GM03348 (cell line): ENCODE results near the gene GNB2.

Experiments
- DNase-seq: peaks from one replicate; pipeline ENCODE4 v3.0.0; 2012; ENCODE audit warnings: low spot score

GNB2 gene

DNA sequence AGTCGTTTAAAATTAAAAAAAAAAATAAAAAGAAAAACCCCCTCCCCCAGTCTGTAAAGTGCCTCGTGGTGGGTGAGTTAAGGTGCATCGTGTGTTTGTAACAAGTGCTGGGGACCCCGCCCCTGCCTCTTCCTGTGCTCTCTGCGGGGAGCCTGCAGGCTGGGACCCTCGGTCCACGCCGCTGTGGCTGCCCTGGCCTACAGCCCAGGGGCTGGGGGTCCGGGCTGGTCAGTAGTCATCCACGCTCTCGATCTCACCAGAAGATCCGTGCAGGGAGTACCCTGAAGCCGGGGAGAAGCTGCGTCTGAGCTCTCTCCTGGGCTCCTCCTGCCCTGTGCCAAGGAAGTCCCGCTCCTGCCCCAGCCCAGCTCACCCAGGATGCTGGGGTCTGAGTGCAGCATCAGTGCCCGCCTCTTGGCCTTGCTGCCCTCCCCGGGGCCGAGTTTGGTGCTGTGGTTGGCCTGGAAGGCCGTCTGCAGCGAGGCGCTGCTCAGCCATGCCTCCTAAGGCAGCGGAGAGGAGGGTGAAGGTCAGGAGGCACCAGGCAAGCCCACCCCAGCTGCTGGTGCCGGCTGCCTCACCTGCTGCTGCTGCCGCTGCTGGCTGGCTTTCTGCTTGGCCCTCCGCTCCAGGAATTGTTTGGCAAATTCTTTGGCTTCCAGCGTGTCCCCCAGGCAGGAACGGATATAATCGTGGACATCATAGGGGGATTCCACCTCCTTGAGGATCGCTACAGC lies 8.1 kb downstream of the GNB2 start:
- DNase-seq: no peak

DNA sequence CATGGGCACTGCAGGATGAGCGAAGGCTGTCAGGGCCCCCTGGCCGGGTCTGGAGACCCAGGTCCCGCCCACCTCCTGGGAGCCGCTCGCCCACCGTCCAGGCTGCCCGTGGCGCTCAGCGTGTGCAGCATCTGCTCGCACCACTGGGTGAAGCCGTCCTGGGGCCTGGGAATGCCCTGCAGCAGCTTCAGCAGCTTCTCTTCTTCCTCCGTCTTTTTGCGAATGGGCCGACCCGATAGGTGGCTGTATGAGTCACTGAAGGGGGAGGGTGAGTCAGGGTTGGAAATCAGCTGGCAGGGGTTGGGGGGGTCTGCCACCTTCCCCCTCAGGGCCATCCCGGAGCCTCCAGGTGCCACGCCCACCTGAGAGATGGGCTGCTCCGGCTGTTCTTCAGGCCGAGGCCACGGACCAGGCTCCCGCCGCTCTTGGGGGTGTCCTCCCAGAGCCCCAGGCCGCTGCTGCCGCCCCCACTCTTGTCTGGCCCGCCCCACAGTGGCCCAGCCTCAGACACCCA lies 8.7 kb downstream of the GNB2 start:
- DNase-seq: no peak

DNA sequence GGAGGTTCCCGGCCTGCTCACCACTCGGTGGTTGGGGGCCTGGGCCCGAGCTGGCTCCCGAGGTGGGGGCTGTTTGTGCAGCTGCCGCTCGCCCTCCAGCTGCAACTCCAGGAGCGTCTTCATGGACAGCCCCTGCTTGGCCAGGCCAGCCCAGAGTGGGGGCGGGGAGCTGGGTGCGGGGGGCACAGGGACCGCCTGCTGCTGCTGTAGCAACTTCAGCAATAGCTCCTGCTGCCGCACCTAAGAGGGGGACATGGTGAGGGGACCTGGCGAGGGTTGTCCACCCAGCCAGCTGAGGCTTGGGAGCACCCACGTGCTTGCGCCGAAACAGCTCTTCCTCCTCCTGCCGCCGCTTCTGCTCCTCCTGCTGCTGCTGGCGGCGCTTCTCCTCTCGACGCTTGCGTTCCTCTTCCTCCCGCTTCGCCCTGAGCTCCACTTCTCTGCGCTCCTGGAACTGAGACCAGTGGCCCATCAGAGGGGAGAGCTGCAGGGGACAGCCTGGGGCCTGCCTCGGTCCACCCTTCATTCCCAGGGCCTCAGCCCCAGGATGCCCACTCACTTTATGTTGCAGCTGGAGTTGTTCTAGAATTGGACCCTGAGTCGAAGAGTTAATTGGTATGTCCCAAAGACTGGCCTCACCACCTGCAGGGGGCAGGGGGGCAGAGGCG lies 9.6 kb downstream of the GNB2 start:
- DNase-seq: no peak

DNA sequence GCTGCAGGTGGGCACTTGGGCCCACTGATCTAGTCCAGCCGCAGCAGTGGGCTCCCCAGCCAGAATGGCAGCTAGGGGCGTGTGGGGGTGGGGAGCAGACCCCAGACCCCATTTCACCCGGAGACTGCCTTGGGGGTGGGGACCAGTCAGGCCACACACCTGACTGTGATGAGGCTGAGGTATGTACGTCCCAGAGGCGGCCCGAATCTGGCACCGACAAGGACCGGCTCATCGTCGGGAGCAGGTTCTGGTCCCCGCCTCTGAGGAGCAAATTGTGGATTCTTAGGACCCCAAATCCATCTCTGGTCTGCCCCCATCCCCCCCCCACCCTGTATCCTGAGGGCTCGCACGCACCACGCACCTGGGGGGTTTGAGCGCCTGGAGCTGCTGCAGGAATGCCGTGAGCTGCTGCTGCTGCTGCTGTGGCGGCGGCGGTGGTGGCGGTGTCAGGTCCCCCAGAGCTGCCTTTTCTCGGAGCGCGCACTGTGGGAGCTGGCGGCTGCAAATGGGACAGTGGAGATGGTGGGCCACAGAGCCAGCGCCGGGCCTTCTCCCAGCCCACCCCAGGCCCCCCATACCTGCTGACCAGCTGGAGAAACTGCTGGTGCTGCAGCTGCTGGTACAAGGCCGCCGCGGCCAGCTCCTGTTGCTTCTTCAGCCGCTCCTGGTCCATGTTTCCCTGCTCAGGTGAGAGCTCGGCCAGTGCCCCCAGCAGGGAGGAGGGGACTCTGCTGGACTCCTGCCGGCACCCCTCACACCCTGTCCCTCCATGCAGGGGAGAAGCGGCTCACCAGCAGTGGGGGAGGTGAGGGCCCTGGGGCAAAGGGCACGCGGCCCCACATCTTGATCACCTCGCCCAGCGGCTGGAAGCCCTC lies 10.4 kb downstream of the GNB2 start:
- DNase-seq: no peak

DNA sequence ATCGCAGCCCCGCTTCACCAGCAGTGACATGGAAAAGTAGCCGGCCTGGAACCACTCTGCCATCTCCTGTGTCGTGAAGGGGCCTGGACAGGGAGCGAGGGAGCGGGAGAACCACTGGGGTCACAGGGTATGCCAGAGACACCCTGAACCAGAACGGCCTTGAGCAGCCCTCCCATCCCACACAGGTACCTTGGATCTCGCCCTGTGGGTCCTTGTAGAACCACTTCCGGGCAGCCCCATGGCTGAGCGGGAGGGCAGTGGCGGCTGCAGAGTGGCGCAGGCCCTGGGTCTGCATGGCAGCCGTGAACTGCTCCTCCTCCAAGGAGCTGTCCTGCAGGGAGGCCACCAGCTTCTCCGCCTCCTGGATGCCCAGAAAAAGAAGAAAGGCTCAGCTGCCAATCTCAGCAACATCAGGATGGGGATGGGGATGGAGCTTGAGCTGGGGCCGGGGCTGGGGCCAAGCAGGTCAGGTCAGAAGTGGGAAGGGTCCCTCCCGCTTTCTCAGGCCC lies 11.0 kb downstream of the GNB2 start:
- peak; percentile 3 for DNase-seq

DNA sequence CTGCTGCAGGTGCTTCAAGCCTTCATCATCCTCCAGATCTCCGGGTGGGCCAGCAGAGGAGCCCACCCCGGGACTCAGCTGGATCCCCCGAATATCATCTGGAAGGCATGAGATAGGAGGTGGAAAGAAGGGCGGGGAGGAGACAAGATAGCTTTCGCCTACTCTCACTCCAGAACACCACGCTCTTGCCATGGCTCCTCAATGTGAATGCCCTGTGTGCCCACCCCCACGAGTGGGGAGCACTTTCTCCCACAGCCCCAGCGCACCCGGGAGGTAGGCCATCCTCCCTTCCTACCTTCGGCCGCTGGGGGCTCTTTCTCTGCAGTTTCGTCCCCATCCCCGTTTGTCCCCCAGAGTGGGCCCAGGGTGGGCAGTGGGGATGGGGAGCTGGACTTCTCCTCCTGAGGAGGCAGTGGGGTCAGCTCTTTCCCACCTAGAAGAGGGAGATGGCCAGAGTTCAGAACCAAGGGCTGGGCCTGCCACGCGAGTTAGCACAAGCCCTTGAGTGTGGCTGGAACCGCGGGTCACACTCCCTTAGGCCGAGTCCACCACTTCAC lies 11.6 kb downstream of the GNB2 start:
- peak; percentile 3 for DNase-seq

DNA sequence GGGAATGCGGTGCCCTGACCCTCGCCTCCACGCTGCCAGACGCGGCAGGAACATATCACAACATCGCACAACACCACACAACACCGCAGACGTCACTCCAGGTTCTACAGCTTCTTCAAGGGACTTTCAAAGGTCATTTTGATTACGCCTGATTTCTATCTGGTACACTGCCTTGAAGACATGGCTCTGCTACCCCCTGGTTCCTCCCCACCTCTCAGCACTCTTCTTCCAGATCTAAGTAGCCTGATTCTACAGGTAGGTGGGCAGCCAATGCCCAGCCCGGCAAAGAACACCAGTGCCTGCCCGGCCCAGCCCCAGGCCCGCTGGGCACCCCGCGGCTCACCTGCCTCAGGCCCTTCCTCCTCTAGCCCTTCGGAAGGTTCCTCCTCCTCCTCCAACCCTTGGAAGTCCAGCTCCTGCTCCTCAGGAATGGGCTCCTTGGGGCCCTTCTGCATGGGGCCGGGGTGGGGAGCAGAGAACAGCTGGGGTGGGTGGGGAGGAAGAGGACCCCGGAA lies 12.1 kb downstream of the GNB2 start:
- no peak for DNase-seq

DNA sequence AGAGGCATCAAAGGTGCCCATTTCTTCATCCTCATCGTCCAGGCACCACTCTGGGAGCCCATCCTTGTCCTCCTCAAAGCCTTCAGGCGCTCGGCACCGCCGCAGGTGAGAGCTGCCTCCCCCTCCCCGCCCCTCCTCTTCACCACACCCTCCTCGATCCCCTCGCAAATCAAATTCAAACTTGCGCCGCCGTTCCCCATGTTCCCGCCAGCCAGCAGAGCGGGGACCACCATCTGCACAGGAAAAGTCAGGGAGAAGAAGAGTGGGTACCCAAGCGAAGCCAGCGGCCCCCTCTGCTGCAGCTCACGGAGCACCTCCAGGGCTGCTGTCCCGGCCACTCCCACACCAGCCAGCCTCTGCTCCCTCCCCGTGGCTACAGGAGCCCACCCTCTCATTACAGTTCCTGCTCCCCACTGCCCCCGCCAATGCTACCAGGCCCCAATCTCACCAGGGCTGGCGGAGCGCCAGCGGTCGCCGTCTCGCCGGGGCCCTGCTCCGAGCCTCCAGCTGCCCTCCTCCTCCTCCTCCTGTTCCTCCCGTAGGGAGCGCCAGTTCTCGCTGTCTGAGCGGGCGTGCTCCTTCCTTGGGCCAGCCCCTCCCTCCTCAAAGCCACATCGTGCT lies 12.8 kb downstream of the GNB2 start:
- no peak for DNase-seq

DNA sequence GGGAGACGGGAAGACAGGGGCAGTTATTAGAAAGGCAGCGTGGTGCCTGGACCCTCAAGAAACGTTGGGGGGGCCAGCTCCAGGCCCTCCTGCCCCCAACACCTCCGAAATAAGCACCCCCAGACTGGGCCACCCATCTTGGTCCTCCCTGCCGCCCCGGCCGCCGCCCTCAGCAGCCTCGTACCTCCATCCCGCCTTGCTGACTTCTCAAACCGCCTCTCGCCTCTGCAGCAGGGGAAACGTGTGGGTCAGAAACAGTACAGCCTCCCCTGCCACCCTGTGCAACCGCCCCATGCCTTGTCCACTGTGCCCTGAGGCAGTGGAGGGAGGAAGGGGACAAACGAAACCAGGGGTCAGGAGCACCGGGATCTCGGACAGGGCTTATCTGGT lies 13.3 kb downstream of the GNB2 start:
- no peak for DNase-seq

DNA sequence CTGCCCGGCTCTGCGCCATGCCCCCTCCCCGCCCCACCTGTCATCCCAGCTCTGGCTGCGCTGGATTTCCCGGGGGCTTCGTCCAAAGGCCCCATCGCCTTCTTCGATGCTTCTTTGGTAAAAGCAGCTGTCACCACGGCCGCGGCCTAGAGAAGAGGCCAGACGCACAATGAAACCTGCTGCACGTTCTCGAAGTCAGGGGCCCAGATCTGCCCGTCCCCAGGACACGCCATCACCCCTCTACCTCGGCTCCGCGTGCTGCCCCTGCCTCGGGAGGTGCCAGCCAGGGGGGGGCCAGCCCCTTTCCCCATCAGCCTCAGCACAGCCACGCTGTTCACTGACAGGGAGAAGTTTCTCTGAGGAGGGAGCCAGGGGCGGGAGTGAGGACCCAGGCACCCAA lies 13.7 kb downstream of the GNB2 start:
- DNase-seq: no peak

DNA sequence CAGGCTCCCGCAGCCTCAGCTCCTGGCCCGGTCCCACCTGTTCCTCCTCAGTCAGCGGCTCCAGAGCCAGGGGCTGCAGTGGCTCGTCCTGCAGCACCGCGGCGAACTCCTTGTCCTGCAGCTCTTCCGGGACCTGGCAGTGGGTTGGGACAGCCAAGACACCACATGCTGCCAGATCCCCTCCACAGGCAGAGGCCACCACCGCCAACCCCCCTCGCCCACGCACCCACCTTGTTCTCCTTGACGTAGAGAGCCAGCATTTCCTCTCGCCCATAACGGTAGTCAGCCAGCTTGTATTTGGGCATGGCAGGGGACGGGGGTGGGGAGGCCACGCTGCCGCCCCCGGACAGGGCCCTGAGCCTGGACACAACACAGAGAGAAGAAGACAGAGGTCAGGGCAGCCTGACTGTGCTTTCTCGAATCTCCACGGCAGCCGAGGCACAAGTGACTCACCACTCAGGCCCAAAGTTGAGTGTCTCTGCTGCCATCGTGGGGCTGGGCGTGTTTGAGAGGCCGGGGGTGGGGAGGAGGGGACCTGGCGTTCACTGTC lies 14.3 kb downstream of the GNB2 start:
- no peak for DNase-seq

DNA sequence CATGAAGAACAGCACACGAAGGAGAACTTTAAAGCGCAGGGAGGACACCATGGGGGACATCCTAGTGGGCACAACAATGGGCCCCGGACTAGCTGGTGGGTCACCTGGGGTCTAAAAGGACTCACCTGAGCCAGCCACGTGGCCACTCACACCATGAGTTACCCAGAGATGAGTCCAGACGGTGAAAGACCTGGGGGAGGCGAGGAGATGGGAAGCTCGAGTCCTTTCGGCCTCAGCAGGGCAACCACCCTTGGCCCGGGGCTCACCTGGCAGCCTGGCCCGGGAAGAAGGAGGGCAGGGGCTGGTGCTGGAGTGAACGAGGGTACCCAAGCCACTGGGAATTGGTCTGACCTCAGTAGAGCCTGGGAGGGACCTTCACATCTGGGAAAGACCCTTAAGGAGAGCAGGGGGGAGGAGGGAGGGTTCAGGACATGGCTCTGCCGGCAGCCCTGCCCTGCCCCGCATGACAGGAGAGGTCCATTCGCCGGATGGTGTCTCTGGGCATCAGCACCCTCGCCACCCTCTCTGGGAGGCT lies 14.9 kb downstream of the GNB2 start:
- no peak for DNase-seq

DNA sequence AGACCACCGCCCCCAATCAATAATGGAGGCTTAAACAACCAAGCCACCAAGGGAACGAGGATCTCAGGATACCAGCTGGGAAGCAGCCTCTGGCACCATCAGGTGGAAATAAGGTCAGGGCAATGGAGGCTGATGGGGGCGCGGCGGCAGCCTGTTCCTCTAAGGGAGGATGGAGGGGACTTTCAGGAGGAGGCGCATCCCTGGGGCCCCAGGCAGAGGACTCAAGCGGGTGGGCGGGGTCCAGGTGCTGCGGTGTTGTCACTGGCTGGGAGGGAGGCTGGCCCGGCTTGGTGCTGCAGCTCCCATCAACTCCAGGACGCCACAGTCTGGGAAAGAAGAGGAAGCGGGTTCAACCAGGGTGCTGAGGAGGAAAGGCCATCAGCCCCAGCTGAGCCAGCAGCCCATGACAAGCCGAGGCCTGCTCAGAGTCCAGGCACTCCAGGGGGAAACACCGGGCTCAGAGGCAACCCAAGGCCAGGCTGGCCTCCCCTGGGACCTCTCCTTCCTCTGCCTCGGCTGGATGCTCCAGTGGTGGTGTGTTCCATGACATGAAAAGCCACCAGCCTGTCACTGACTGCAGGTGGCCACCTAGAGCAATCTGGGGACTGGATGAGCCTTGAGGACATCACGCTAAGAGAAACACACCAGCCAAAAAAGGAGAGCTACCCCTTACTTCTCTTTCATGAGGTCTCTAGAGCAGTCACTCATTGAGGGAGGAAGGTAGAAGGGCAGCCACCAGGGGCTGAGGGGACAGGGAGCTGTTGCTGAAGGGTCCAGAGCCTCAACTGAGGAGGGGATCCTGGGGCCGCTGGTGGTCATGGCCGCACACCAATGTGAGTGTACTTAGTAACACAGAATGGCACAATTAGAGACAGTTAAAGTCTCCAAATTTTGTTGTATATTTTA lies 15.9 kb downstream of the GNB2 start:
- no peak for DNase-seq

DNA sequence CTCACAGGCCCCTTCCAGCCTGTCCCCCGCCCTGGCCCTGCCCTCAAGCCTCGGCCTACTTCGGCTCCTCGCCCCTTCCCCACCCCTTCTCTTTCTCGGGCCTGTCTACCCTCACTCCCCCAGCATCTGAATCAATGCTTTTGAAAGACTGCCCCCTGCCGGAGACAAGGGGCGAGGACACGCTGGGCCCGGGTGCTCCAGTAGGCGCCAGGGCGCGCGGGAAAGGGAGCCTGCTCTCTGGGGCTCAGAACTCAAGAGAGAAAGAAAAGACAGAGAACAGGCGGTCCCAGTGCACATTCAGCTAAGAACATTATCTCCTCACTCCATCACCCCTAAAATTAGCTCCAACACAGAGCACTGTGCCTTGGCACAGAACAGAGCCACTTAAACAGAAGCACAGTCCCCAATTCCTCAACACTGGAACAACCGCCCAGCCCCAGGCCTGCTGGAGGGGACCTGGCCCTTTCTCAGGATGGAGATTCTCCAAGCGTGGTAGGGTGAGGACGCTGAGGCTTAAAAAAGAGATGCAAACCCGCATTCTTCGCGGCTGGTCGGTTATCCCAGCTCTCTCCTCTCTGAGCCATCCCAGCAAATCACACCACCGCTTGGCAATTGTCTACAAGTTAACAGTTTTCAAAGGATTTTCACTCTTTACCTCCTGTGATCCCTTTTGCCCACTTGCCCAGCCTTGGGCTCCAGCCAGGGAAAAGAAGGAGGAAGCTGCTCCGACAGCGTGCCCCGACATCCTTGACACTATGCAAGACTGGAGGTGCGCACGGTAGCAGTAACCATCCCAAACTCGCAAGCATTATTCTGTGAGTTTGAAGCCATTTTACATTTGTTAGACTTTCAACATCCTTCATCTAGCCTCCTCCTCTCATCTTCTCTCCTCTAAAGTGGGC lies 18.4 kb downstream of the GNB2 start:
- peak; percentile 91 for DNase-seq

DNA sequence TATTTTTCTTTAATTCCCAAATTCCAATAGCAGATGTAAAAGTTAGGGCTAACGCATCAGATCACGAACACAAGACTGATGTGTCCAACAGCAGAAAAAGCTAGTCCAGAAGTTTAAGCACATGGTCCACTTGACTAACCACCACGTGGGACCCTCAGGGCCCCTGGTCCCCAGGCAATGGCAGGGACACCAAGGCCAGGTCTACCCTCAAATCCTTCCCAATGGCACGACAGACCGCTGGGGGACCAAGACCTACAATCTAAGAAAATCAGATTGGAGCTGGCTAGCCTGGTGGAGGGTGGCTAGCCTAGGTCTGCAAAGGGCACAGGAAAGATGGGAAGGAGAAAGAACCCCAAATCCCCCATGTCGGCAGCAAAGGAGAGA lies 19.0 kb downstream of the GNB2 start:
- no peak for DNase-seq

DNA sequence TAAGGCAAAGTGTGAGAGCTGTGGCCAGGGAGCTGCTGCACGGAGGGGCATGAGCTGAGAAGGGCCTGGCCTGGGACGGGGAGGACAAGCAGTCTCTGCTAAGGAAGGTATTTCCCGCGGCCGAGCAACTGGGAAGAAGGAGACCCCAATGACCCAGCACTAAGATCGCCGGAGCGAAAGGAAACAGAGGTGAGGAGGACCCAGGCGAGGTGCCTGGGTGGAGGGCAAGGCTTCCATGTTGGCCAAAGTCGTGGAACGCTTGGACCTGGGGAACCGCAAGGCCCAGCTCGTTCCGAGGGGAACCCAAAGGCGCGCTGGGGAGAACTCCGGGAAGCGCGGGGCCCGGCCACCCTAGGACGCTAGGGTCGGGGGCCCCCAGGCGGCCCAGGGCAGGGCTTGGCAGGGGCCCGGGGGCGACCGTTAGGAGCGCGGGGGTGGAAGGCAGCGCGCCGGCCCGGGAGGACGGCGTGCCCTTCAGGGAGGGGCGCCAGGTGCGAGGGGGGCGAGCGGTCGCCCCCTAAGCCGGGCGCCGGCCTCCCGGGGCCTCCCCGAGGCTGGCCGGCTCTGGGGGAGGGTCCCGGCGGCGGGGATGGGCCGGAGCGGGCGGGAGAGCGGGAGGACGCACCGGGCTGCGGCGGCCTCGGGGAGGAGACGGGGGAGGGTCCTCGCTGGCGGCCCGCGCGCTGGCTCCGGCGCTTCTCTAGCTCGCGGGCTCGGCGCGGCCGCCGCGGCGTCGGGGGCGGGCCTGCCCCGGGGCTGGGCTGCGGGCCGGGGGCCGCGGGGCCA lies 20.0 kb downstream of the GNB2 start:
- DNase-seq: peak; percentile 40

DNA sequence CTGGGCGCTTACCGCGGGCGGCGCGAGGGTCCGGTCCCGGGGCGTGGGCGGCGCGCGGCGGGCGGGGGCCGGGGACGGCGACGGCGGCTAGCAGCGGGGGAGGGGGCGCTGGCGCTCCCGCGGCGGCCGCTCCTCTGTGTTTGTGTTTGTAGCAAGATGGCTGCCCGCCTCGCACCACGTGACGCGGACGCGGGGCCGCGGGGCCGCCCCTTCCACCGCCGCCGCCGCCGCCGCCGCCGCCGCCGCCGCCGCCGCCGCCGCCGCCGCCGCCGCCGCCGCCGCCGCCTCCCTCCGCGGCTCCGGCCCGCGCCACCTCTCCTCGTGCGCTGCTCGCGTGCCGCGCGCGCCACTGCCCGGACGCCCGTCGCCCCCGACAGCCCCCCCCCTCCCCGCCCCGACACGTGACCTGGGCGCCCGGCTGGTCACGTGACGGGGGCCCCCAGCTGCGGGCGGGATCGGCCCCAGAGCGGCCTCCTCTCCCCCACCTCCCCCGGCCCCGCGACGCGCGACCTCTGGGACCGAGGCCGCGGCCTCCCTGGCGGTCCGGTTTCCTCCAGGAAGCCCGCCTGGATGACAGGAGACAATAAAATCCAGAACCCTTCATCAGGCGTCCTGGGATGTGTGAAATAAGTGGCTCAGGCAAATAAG lies 20.7 kb downstream of the GNB2 start, which contains the start of gene GIGYF1:
Gene GIGYF1 (minus strand): TSS at position 153 of the 648 bp plus-strand sequence. CDS start 6,012 bp downstream, outside the sequence.
- DNase-seq: peak; percentile 93
